ENCODE data around the gene MRAP2. TPM values are rescaled to one million over a fixed set of nuclear protein-coding genes. Genes with fewer than 3 reads are reported as not detected.

The MRAP2 gene
- total RNA-seq, result not detected in 2 replicates

GRCh38 chr6:84033523-84034451, at the start of gene MRAP2:
Gene MRAP2, plus strand, starts transcription at chr6:84033772. Its CDS starts 21,547 bp downstream, at chr6:84055319.

Other genes starting within 250 kb of the MRAP2 start
- gene RIPPLY2, start 180.4 kb upstream of the MRAP2 start, total RNA-seq, result not detected in 2 replicates
- gene CYB5R4, start 174.1 kb upstream of the MRAP2 start, total RNA-seq, result 8.6 and 22.0 TPM in 2 replicates
- 2.3 and 2.8 TPM in 2 replicates for gene CEP162, start 193.9 kb downstream of the MRAP2 start, total RNA-seq